ENCODE results near the gene SLC26A1. TPM values are rescaled to one million over a fixed set of nuclear protein-coding genes. Genes with fewer than 3 reads are reported as not detected.

The SLC26A1 gene
- total RNA-seq, 1 donor from 2014 or later, result not detected

DNA sequence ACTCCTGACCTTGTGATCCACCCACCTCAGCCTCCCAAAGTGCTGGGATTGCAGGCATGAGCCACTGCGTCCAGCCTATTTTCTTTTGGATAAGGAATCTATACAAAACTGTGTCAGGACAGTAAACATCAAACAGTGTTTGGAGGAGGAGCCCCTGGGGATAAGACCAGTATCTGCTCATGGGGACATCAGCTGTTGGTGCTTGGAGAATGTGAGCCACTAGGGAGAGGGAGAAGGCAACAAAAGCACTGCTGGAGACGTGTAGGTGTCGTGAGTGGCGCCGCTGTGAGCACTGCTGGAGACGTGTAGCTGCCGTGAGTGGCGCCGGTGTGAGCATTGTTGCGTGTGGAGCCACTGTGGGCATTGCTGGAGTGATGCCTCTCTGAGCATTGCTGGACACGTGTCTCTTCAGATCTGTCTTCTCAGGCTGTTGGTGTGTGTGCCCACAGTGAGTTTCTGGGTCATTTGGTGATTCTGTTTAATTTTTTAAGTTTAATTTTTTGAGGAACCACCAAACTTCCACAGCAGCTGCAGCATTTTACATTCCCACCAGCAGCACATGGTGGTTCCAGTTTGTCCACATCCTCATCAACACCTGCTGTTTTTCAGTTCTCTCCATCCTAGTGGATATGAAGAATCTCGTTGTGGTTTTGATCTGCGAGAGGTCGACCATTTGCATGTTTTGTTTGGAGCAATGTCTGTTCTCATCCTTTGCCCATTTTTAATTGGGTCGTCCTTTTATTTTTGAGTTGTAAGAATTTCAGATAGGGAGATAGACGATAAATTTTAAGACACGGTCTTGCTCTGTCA lies 38.8 kb downstream of the SLC26A1 start:
- H3K9me3 Mint-ChIP-seq, result no peaks in the 10 kb centered on the region
- DNase-seq, result no peak
- TF ChIP-seq, protein P1, sequence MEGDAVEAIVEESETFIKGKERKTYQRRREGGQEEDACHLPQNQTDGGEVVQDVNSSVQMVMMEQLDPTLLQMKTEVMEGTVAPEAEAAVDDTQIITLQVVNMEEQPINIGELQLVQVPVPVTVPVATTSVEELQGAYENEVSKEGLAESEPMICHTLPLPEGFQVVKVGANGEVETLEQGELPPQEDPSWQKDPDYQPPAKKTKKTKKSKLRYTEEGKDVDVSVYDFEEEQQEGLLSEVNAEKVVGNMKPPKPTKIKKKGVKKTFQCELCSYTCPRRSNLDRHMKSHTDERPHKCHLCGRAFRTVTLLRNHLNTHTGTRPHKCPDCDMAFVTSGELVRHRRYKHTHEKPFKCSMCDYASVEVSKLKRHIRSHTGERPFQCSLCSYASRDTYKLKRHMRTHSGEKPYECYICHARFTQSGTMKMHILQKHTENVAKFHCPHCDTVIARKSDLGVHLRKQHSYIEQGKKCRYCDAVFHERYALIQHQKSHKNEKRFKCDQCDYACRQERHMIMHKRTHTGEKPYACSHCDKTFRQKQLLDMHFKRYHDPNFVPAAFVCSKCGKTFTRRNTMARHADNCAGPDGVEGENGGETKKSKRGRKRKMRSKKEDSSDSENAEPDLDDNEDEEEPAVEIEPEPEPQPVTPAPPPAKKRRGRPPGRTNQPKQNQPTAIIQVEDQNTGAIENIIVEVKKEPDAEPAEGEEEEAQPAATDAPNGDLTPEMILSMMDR (IDR thresholded peaks at IDR 0.05), result no peak
- ChIA-PET CTCF (no interaction called here), POLR2A (interaction anchor here (0.6 kb wide), 1 partner anchor 311 kb away, joined by 4 read pairs; no protein-coding TSS in a partner anchor)
- H3K4me3 Mint-ChIP-seq, result no peak overlapping the region
- no peak for ATAC-seq (ENCODE audit: low read depth)
- intact Hi-C loops (cut with micrococcal nuclease), result no loop called here
- no peaks in the 10 kb centered on the region for H3K4me1 Mint-ChIP-seq
- peak overlapping the region; percentile 20 for H3K27ac Mint-ChIP-seq
- peaks cover 59% of the 10 kb centered on the region for H3K36me3 Mint-ChIP-seq (ENCODE audit: low read depth)
- H3K27me3 Mint-ChIP-seq, result no peaks in the 10 kb centered on the region

DNA sequence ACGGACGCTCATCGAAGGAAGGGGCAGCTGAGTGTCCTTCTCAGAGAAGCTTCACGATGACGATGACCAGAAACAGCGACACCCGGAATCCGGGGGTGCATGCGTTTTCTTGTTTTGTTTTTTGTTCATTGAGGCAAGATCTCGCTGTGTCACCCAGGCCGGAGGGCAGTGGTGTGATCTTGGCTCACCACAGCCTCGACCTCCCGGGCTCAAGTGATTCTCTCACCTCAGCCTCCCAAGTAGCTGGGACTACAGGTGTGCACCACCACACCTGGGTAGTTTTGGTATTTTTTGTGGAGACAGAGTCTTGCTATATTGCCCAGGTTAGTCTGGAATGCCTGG lies 39.7 kb downstream of the SLC26A1 start:
- no peak for ATAC-seq (ENCODE audit: low read depth)
- no peak overlapping the region for H3K4me3 Mint-ChIP-seq
- no peaks in the 10 kb centered on the region for H3K4me1 Mint-ChIP-seq
- no peak overlapping the region for H3K27ac Mint-ChIP-seq
- CTCF ChIA-PET, result no interaction called here
- no peaks in the 10 kb centered on the region for H3K27me3 Mint-ChIP-seq
- TF ChIP-seq, protein P1 (IDR thresholded peaks at IDR 0.05), result no peak
- no peak for DNase-seq
- POLR2A ChIA-PET, result no interaction called here
- intact Hi-C loops (cut with micrococcal nuclease), result no loop called here
- H3K9me3 Mint-ChIP-seq, result no peaks in the 10 kb centered on the region
- H3K36me3 Mint-ChIP-seq (ENCODE audit: low read depth), result peaks cover 56% of the 10 kb centered on the region

DNA sequence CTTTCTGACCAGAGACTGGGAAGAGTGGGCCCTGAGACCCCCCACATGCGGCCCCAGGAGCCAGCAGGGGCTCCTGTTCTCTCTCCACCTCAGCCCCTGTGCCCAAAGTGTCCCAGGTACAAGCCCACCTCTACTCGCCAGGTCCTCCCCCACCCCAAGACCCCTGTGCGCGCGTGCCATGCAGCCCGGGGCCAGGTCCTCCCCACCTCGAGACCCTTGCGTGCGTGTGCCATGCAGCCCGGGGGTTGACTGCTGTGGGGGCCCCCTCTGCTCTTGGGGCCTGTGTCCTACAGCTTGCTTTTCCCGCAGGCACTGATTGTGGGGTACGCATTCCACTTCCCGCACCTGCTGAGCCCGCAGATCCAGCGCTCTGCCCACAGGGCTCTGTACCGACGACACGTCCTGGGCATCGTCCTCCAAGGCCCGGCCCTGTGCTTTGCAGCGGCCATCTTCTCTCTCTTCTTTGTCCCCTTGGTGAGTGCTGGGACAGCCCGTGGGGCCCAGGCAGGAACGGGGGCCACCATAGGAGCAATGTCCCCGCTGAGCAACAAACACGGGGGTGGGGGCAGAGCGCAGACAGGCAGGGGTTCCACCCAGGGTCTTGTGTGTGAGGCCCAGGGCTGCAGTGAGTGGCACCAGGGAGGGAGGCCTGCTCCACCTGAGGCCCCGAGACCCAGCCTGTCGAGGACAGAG lies 40.2 kb downstream of the SLC26A1 start:
- Mint-ChIP-seq H3K36me3 (ENCODE audit: low read depth) (peaks cover 52% of the 10 kb centered on the region), H3K27ac (no peak overlapping the region), H3K4me3 (no peak overlapping the region), H3K9me3 (no peaks in the 10 kb centered on the region), H3K4me1 (no peaks in the 10 kb centered on the region), H3K27me3 (no peaks in the 10 kb centered on the region)
- intact Hi-C loops (cut with micrococcal nuclease), result no loop called here
- POLR2A ChIA-PET, result no interaction called here
- DNase-seq, result no peak
- TF ChIP-seq, protein P1 (IDR thresholded peaks at IDR 0.05), result no peak
- ATAC-seq (ENCODE audit: low read depth), result no peak
- CTCF ChIA-PET, result no interaction called here

DNA sequence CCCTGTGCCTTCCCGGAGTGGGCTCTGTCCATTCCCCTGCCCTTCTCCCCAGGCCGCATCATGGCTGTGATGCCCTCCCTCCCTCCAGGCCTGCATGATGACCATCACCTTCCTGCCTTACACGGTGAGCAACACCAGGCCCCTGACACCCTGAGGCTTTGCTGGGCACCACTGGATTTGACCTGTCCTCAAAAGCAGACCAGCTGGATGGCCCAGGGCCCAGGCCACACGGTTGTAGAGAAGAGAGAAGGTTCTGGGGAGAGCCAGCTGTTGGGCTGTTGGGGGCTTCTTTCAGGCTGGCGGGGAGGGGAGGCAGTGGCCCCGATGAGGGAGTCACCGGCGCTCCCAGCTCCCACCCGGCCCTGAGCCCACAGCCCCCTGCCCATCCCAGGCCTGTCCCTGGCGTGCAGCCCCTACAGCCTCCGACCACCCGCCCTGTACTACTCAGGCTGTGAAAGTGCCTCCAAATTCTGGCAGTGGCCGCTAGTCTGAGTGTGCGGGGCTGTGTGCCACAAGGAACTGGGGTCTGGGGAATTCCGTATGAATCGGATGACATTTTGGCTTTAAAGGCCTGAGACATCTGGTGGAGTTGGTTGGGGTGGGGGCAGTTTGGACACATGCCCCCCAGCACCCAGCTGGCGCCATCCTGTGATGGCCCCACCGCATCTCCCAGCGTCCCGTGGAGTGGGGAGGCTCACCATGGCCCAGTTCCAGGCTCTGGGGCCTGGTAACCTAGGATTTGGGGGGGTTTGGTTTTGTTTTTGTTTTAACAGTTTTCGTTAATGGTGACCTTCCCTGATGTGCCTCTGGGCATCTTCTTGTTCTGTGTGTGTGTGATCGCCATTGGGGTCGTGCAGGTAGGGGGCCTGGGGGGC lies 41.4 kb downstream of the SLC26A1 start:
- Mint-ChIP-seq H3K27ac (no peak overlapping the region), H3K4me1 (peaks cover 4% of the 10 kb centered on the region), H3K36me3 (ENCODE audit: low read depth) (peaks cover 44% of the 10 kb centered on the region), H3K4me3 (no peak overlapping the region), H3K27me3 (no peaks in the 10 kb centered on the region), H3K9me3 (no peaks in the 10 kb centered on the region)
- ATAC-seq (ENCODE audit: low read depth) (no peak), DNase-seq (no peak)
- intact Hi-C loops (cut with micrococcal nuclease), result no loop called here
- CTCF ChIA-PET, result no interaction called here
- TF ChIP-seq, protein P1 (IDR thresholded peaks at IDR 0.05), result no peak
- POLR2A ChIA-PET, result no interaction called here

DNA sequence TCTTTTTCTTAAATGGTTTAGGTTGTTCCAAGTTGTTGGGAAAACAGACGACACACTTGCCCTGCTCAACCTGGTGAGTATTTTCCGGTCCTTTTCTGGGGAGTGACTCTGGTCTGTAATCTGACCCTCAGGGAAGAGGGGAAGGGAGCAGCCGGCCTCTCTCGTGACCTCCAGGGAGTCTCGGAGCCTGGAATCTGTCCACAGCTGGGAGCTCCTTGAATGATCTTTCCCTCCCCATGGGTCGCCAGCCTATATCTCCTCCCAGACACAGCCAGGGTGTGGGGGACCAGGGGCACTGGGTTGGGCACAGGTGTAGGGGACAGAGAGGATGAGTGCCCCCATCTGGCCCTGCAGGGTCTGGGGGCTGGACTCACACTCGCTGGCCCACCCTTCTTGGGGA lies 42.0 kb downstream of the SLC26A1 start:
- Mint-ChIP-seq H3K9me3 (no peaks in the 10 kb centered on the region), H3K4me3 (no peak overlapping the region)
- CTCF ChIA-PET, result no interaction called here

More for the DNA sequence above, 42.0 kb downstream of the SLC26A1 start:
- intact Hi-C loops (cut with micrococcal nuclease), result no loop called here
- peaks cover 7% of the 10 kb centered on the region for H3K4me1 Mint-ChIP-seq
- no peak overlapping the region for H3K27ac Mint-ChIP-seq
- ATAC-seq (ENCODE audit: low read depth), result no peak
- POLR2A ChIA-PET, result no interaction called here
- DNase-seq, result no peak
- no peaks in the 10 kb centered on the region for H3K27me3 Mint-ChIP-seq
- TF ChIP-seq, protein P1 (IDR thresholded peaks at IDR 0.05), result no peak
- H3K36me3 Mint-ChIP-seq (ENCODE audit: low read depth), result peaks cover 40% of the 10 kb centered on the region
